GM18861 (cell line): ENCODE results near the gene TRAF5.
"Not testable (repeated sequence)": the region's sequence is repeated elsewhere in the genome, so short reads cannot be mapped to it uniquely, and the experiment has no call there.

Source experiments
- ATAC-seq: cut with Tn5 transposase; IDR thresholded peaks from one replicate; pipeline ENCODE4 v1.9.1; 2021; ENCODE audit not compliant: unreplicated experiment

Gene TRAF5

DNA sequence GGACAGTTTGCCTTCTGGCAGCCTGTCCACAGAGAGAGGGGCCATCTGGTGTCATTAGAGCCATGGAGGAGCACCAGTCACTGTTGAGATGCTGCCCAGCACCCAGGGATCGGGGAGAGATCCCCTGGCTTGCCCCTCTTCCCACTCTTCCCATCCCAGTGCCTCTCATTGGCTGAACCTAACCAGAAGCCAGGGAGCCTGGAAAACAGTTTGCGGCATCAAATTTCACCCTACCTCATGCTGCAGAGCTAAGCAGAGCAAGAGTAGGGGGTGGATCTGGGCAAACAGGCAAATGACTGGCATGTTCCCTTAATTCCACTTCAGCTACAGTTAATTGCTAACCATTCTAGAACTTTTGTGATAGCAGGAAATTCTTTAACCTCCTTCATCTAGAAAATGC, 19.1 kb downstream of the TRAF5 start:
- no peak for ATAC-seq

DNA sequence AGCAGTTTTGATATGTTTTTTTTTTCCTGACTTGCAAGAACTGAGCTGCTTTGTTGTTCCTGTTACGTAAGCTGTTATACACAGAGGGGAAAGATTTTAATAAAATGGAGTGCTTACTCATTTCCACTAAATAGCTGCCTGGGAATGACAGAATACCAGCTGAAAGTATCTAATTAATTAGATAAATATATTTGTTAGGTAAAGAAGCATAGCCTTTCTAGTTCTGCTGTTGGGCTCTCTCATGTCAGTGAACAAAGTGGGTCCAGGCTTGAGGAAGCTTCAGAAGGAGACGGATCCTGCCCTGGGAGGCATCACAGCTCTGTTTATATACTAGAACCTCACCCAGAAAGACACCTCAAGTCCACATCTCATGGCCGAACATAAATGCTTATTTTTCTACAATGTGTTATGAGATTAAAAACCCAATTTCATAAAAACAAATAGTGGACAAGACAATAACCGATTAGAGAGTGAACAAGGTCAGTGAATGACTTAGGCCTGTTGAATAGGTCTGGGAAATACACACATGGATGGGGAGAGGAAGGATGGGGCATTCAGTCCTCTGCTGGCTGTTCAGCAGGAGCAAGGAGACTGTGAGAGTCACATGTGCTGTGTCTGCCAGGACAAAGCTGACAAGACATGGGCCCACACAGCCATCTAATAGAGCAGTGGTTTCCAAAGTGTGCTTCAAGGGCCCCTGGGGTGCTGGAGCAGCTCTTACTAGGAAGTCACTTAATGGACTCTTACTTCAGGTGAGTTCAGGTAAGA, 20.6 kb downstream of the TRAF5 start:
- no peak for ATAC-seq

DNA sequence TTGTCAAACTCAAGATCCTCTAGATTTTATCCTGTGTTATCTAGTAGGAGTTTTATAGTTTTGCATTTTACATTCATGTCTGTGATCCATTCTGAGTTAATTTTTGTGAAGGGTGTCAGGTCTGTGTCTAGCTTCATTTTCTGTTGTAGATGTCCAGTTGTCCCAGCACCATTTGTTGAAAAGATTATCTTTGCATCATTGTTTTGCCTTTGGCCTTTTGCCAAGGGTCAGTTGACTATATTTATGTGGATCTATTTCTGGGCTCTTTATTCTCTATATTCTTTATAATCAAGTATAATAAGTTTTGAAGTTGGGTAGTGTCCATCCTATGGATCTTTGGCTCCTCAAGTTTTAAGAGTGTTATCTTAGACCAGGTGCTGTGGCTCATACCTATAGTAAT, 21.9 kb downstream of the TRAF5 start:
- ATAC-seq = no peak

DNA sequence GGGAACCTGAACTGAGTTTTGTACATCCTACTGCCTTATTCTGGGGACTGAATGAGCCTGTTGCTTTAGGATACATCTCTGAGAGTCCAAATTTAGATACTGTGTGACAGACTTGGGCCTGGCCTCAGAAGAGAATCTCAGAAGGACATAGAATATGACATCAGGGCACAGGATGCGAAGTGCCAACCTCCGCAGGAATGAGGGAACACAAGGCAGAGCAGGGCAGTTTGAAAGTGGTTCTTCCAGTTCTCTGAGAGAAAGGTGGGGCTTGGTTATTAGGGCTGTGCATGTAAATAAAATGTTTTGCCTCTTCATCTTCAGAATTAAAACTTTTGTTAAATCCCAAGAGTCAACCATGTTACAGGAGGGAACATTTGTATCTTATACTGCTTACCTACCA, 23.1 kb downstream of the TRAF5 start:
- ATAC-seq = no peak

DNA sequence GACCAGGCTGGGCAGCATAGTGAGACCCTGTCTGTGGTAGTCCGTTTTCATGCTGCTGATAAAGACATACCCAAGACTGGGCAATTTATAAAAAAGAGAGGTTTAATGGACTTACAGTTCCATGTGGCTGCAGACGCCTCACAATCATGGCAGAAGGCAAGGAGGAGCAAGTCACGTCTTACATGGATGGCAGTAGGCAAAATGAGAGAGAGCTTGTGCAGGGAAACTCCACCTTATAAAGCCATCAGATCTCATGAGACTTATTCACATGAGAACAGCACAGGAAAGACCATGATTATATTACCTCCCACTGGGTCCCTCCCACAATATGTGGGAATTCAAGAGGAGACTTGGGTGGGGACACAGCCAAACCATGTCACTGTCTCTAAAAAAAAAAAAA, 25.4 kb downstream of the TRAF5 start:
- not testable (repeated sequence) for ATAC-seq

DNA sequence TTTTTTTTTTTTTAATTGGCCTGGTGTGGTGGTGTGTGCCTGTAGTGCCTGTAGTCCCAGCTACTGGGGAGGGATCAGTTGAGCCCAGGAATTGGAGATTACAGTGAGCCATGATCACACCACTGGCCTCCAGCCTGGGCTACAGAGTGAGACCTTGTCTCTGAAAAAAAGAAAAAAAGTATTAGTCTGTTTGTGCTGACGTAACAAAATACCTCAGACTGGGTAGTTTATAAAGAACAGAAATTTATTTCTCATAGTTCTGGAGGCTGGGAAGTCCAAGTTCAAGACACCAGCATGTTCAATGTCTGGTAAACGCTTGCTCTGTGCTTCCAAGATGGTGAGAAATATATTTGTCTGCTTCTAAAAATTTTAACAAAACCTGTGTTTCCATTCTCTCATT, 25.8 kb downstream of the TRAF5 start:
- ATAC-seq = no peak

DNA sequence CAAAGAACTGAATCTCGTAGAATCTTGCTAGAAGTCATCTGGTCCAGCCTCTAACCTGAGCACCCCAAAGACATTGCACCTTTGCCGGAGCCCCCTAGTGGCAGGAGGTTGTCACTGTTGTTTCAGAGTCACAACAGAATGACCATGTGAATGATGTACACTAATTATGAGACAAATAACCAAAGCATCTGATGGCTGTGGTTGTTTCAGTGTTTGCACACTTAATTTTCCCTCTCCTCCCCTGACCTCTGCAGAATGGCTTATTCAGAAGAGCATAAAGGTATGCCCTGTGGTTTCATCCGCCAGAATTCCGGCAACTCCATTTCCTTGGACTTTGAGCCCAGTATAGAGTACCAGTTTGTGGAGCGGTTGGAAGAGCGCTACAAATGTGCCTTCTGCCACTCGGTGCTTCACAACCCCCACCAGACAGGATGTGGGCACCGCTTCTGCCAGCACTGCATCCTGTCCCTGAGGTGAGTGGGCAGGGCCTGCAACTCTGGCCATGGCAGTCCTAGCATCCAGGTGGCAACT, 26.4 kb downstream of the TRAF5 start:
- ATAC-seq = peak; percentile 75

DNA sequence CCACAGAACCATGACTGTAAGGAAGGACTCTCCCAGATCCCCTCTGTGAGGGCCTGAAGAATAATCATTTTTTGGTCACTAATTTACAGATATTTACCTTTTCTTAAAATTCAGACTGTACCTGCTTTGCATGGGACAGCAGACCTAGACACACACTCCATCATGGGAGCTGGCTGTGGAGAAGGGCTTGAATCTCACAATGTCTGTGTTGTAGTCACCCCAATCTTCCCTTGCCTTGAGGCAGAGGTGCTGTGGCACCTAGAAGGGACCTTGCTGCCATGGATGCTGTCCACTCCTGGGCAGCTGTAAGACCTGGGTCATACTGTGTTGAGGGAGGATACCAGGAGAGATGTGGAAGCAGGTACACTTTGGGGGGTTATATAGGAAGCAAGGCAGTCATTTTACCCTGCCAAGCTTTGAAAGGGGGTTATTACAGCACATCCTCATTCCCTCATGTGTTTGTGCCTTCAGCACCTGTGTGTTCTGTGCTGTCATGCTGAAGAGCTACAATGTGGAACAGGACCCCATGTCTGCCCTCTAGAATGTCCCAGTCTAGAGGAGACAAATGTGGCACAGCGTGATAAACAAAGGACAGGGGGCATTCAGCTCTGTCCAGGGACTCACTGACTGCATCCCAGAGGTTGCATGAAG, 27.1 kb downstream of the TRAF5 start:
- peak; percentile 16 for ATAC-seq

DNA sequence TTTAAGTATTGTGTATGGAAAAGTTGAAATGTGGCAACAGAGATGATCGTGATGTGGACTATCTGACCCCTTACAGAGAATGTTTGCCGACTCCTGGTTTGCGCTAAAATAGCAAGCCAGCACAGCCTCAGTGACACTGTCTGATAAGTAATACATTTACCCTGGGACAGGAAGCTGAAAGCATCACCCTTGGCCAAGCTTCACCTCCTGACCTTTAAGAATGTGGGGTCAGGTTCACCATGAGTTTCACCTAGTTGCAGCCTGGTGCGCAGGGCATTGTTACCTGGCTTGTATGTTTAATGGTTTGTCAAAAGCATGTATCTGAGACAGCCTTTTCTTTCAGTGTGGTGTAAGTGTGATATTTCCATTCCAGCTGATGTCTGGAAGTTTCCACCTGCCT, 29.2 kb downstream of the TRAF5 start:
- ATAC-seq = no peak

DNA sequence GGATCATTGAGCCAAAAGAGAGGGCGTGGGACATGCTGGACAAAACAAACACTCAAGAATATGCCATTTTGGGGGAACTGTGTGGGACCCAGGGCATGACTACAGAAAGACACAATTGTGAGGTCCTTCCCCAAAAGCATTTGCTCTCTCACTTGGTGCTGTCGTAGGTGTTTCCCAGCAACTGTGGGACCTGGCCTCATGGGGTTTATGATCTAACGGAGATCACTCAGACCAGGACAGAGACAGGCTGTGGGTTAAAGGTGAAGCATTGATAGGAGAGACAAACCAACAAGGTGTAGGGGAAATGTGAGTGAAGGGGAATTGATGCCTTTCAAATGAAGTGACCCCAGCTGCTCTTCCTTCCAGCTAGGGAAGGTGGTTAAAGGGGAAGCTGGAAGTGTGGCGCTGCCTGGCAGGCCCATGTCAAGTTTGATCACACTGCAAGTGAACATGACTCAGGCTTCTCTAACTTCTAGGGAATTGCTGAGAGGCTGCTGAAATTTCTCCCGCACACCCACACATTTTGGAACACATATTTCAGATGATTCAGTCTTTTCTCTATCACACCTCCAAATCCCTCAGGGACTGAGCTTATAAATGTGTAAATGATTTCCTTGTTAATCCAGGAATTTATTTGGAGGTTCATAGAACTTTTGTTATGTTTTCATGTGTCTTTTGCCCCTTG, 30.2 kb downstream of the TRAF5 start:
- no peak for ATAC-seq

DNA sequence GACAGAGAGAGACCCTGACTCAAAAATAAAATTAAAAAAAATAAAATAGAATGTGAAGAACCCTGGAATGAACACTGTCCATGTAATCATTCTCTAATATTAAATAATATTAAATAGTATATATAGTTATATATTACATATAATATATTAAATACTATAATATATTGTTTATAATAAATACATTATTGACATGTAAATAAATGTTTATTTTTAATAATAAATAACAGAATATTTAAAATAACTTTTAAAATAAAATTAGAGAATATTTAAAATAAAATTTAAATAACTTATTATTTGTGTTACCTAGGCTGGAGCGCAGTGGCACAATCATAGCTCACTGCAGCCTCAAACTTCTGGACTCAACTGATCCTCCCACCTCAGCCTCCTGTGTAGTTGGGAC, 32.1 kb downstream of the TRAF5 start:
- ATAC-seq = no peak

DNA sequence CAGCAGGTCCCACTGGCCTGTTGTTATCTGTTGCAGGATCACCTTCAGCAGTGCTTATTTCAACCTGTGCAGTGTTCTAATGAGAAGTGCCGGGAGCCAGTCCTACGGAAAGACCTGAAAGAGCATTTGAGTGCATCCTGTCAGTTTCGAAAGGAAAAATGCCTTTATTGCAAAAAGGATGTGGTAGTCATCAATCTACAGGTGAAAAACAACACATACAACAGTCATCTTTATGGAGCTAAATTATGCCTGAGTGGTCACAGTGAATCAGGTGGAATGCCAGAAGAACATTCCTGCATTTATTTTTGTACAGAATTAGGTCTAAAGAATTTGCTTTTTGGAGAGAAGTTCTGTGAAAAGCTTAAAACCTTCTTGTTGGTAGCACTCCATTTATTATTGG, 33.2 kb downstream of the TRAF5 start:
- no peak for ATAC-seq

DNA sequence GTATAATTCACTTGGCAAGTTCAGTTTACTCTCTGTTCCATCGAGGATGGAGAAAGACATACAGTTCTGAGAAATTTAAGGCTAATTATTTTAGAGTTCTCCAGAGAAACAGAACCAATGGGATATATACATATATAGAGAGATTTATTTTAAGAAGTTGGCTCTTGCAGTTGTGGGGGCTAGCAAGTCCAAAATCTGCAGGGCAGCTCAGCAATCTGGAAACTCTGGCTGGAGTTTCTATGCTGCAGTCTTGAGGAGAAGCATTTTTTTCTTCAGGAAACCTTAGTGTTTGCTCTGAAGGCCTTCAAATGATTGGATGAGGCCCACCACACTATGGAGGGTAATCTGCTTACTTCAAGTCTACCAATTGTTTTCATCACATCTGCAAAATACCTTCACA, 34.6 kb downstream of the TRAF5 start:
- no peak for ATAC-seq

DNA sequence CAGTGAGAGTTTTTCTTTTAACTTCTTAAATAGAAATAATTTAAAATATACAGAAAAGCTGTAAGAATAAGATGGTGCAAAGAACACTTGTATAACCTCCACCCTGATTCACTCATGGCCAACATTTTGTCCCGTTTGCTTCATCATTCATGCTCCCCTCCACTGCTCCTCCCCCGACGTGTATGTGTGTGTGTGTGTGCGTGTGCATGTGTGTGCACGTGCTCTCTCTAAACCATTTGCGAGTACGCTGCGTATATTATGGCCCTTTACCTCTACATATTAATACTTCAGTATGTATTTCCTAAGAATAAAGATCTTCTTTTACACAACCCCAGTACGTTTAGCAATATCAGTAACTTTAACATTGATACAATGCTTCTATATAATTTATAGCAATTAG, 43.0 kb downstream of the TRAF5 start:
- no peak for ATAC-seq

DNA sequence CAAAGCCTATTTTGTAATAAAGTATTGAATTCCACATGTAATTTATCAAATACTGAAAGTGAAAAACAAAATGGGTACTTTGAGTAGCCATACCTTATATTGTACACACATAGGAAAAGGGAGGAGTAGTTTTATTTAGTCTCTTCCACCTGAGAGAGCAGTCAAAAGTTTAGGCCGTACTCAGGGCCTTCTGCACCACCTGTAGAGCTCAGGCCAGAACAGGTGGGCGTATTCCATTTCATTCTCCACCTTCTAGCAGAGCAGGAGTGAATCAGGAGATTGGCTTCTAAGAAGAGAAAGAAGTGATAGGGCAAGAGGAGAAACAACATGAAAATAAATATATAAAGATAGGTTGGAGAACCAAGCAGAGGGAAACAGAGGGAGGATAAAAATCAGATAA, 44.0 kb downstream of the TRAF5 start:
- no peak for ATAC-seq

DNA sequence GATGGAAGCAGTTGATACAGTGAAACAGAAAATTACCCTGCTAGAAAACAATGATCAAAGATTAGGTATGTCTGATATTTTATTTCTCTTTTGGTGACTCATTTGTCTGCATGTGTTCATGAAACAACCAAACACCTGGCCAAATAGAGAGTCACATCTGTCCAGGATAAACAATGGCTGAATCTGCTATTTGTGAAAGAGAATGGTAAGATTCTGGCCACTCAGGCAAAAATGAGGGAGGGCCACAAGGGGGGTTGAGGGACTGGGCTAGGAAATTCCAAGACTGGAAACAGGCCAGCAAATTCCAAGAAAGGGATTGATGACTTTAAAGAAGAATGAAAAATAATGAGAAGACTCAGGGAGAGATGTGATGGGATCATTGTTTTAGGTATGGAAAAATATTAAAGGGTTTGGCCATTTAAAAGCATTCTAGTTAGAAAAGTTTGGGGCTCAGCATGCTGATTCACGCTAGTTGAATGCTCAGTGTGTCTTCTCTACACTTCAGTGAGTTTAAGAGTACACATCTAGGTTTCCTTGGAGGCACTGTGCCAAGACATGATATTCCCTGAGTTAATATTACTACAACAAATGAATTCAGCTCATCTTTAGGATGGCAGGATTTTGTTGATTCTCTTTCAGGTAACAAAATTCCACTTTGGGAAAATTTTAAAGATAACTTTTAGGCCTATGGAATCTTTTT, 44.9 kb downstream of the TRAF5 start:
- ATAC-seq = no peak

DNA sequence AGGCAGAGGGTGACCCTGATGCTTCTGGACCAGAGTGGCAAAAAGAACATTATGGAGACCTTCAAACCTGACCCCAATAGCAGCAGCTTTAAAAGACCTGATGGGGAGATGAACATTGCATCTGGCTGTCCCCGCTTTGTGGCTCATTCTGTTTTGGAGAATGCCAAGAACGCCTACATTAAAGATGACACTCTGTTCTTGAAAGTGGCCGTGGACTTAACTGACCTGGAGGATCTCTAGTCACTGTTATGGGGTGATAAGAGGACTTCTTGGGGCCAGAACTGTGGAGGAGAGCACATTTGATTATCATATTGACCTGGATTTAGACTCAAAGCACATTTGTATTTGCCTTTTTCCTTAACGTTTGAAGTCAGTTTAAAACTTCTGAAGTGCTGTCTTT, 45.8 kb downstream of the TRAF5 start:
- ATAC-seq = no peak

DNA sequence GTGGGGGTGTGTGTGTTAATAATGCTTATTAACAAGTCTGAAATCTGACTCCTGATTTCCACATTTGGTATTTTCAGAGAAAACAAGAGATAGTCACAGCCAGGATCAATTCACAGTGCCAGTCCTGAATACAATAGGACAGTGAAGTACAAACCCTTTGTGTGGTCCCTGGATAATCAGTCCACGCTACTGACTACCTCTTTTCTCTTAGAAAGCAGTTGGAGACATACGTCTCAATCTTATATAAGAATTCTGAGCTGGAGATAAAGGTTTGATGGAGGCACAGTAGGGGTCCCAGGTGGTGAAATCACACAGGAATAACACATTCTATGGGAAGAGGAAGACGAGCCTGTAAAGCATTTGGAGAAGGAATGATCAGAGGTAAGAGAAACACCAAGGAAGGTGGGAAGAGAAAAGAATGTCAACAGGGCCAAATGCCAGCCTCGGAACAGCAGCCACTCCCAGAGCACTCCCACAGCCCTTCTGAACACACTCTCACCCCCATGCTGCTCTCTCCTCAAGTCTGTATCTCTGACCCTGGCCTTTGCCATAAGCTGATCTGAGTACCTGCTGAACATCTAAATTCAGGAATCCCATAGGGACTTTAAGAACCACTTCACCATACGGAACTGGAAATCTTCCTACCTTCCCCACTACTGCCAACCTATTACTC, 48.6 kb downstream of the TRAF5 start:
- ATAC-seq = no peak

DNA sequence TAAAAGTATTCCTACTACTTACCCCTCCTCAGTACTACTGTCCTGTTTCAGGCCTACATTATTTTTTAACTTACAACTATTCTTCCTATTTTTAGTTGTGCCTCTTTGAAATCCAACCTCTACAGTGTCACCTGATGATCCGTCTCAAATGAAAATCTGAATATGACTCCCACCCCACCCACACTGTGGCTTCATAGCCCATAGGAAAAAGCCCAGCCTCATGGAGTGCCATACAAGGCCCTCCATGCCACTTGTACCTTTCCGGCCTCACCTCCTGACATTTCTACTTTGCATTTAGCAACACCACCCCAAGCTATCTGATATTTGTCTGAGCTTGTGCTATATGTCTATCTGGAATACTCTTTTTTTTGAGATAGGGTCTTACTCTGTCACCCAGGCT, 49.3 kb downstream of the TRAF5 start:
- ATAC-seq = no peak

DNA sequence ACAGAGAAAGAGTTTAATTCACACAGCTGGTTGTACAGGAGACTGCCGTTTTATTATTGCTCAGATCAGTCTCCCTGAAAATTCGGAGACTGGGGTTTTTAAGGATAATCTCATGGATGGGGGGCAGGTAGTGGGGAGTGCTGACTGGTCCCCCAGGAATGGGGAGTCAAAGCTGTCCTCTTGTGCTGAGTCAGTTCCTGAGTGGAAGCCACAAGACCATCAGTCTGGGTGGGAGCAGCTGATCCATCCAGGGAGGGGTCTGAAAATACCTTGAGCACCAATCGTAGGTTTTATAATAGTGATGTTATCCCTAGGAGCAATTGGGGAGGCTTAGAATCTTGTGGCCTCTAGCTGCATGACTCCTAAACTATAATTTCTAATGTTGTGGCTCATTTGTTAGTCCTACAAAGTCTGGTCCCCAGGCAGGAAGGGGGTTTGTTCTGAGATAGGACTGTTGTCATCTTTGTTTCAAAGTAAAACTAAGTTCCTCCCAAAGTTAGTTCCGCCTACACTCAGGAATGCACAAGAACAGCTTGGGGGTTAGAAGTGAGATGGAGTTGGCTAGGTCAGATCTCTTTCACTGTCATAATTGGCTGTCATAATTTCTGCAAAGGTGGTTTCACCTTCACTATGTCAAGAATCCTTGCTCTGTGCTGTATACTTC, 50.3 kb downstream of the TRAF5 start:
- no peak for ATAC-seq
